Limb (tissue), 2 donors: ENCODE data around the gene PICK1.

Experiments used
- DNase-seq, 2 donors: peaks; one replicate each; pipeline ENCODE4 v3.0.0-alpha.2; 2016; ENCODE audit errors: extremely low spot score in 2 of 2

The PICK1 gene

GRCh38 chr22:38049812-38050619 is 7.2 kb upstream of the PICK1 start:
- DNase-seq = peak in 1 of 2 donors; percentile 36

- peak in 1 of 2 donors; percentile 27 for DNase-seq
These were observed 6.5 kb upstream of the PICK1 start for GRCh38 chr22:38050720-38051119.

- no peak for DNase-seq
These were observed 5.9 kb upstream of the PICK1 start for GRCh38 chr22:38051261-38051660.

- peak; percentile 72 to 90 for DNase-seq
These were observed 5.0 kb upstream of the PICK1 start for GRCh38 chr22:38051900-38052862.

DNA sequence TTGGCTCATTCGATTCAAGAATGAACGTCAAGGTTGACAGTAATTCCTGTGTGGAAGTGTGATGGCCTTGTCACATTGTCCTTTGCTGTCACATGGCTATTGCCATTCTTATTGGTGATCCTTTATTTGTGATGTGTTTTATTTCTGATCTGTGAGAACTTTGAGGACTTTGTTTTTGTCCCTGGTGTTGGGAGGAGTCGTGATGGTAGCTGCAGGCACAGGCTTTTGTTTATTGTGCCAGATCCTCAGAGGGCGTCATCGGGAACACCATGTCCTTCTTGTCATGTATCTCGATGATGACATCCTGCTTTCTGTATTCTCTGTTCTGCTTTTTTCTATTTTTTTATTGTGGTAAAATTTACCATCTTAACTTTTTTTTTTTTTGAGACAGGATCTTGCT is 5.6 kb downstream of the PICK1 start:
- DNase-seq = no peak

DNA sequence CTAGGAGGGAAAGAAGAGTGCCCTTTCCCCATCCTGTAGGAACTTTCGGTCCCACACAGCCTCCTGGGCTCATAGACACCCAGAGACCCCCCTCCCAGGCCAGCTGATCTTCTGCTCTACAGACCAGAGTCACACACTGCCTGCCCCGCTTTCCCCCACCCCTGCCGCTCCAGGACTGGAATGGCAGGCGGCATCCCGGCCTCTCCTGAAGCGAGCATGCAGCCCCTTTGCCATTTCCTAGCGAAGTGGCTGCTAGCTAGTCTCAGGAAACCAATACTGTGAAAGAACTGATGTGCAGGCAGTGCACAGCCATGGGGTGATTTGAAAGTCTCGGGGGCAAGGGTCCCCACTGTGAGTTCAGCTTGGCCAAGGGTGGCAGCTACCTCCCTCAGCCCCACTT is 8.3 kb downstream of the PICK1 start:
- peak in 1 of 2 donors; percentile 14 for DNase-seq

- DNase-seq = no peak
These were observed 9.3 kb downstream of the PICK1 start for GRCh38 chr22:38066381-38067027.

DNA sequence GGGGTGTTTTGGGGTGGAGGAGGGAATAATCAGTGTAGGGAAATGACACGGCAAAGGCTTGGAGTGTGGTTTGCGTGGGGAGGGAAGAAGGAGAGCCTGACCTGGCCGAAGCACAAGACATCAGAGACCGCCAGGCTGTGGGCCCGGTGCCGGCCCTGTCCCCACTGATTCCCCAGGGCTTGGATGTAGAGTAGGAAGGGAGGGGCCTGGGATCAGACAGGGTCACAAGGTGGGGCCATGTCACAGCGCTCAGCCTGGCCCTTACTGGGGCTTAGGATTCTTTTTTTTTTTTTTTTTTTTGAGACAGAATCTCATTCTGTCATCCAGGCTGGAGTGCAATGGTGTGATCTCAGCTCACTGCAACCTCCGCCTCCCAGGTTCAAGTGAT is 9.8 kb downstream of the PICK1 start:
- peak in 1 of 2 donors; percentile 20 for DNase-seq

DNA sequence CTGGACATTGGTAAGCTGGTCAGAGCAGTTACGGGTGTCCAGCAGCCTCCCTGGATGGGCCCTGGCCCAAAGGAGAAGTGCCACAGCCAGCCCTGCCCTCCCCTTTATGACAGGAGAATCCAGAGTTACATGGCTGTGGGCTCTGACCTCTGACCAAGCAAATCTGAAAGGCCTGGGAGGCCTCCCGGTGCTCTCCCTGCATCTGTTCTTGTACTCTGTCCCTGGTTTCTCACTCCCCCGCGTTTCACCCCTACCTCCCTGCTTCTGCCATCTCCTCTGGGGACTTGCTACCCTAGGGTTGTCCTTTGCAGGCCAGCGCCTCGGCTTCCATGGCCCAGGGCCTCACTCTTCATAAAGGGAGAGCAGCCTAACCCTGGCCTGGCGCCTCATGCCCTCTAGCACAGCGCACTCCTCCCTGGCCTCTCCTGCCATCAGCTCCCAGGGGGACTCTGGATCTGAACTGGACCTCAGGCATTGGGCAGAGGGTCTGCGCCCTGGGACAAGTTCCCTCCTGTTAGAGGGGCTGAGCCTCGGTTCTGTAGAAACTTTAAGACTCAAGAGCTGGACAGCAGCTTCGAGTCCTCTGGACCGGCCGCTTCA is 10.7 kb downstream of the PICK1 start:
- DNase-seq = peak in 1 of 2 donors; percentile 23

DNA sequence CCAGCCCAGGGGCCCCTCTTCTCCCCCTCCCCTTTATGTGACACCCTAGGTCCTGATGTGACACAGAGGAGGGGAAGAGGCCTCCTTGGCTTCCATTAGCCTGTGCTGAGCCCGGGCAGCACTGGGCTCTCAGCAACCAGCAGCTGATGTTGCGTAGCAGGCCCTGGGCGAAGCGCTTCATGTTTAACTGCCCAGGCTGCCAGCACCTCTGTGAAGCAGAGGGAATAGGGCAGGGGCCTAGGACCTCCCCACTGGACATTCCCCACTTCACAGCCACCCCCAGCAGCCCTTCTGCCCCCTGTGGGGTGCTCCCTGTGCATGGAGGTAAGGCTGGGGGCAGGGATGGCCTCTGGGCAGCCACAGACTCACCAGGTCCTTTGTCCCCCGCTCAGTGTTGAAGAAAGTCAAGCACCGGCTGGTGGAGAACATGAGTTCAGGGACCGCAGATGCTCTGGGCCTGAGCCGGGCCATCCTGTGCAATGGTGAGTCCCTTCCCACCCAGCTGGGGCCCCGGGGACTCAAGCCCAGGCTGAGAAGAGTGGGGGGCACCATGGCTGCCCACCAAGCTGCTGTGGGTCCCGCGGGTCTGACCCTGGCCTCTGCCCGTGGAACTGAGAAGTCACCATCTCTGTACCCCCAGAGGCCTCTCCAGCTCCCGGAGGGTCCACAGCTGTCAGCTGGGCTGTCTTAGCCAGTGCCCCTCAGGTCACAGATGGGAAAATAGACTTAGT is 11.6 kb downstream of the PICK1 start:
- no peak for DNase-seq

GRCh38 chr22:38069372-38070249 is 12.4 kb downstream of the PICK1 start:
- DNase-seq = peak; percentile 68 to 80

DNA sequence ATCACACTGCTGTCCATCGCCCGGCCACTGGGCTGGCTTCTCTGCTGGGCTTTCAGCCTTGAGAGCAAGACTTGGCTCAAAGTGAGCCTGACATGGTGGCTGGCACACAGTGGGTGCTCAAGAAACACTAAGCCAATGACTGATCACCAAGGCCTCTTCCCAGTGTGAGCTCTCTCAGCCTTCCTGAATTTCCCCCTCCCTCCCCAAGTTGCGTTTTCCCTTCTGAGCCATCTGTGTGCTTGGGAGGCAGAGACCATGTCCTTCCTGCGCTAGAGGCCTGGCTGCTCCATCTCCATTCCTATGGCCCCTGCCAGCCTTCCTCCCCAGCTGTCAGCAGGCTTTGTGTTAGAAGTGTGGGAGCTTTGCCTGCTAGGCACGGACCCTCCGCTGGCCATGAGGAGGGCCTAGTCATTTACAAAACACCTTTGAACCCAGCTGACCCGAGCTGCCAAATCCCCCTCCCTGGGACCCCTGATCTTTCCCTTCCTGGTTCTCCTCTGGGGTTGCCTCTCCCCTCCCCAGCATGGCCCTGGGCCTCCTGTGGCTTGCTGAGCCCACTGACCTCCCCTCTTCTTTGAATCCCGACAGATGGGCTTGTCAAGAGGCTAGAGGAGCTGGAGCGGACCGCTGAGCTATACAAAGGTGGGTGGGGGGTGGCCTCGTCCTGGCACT is 13.2 kb downstream of the PICK1 start:
- DNase-seq = peak in 1 of 2 donors; percentile 29

DNA sequence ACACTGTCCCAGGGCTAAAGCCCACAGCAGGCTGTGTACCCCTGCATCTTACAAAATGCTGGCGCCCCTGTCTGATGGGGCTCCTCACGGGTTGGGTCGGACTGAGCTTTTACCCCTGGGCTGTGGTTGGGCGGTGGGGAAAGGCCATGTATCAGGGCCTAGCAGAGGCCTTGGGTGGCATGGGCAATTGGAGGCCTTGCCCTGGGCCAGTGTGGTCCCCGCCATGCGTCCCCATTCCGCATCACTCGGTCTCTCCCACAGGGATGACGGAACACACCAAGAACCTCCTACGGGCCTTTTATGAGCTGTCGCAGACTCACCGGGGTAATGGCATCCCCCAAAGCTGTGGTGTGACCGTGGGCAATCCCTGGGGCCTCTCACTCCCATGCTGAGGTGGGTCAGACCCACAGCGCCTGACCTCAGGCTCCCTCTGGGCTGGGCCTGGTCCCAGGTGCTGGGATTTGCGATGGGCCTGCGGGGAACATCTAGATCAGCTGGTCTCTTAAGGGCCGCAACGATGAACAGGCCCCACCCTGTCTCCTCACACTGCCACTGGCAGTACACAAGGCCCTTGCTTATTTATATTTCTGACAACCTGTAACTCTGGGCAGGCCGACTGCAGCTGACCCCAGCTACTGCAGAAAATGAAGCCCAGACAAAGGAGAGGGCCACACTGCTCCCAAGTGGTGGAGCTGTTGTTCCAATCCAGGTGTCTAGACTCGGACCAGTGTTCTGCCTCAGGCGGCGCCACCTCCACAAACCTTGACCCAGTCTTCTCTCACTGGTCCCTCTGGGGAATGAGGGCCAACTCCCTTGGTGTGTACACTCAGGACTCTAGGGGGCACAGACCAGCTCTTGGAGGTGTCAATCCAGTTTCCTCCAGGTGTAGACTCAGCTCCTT is 14.5 kb downstream of the PICK1 start:
- DNase-seq = peak in 1 of 2 donors; percentile 17

DNA sequence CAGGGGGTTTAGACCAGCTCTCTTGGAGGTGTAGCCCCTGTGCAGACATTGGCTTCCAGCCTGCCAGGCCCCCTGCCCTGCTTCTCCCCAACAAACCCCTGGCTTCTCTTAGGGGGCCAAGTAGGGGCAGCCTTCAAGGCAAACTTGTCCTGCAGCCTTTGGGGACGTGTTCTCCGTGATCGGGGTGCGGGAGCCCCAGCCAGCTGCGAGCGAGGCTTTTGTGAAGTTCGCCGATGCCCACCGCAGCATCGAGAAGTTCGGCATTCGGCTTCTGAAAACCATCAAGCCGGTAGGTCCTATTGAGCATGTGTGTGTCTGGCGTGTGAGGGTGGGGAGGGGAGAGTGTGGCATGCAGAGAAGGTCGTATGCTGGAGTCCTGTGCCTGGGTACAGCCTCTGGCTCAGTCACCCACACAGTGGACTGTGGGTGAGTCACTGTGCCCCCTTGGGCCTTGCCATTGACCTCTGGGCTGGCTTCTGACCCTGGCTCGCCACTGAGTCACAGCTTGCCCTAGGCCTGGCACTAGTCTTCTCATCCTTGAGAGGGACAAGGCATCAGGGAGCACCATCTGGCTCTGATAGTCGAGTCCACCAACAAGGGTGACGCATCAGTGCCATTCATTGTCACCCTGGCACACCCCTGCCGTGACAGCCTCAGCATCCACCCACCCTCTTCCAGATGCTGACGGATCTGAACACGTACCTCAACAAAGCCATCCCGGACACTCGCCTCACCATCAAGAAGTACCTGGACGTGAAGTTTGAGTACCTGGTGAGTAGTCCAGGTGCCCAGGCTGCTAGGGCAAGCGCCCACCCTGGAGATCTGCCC is 15.3 kb downstream of the PICK1 start:
- DNase-seq = peak in 1 of 2 donors; percentile 21

- peak in 1 of 2 donors; percentile 21 for DNase-seq
These were observed 16.2 kb downstream of the PICK1 start for GRCh38 chr22:38073150-38074130.
